Suppressor macrophage (primary cell): ENCODE results near the gene HDAC8.

Experiments
- DNase-seq, 4 experiments: peaks; one replicate each; pipeline ENCODE4 v3.0.0-alpha.2; 2020 to 2022

Gene HDAC8

DNA sequence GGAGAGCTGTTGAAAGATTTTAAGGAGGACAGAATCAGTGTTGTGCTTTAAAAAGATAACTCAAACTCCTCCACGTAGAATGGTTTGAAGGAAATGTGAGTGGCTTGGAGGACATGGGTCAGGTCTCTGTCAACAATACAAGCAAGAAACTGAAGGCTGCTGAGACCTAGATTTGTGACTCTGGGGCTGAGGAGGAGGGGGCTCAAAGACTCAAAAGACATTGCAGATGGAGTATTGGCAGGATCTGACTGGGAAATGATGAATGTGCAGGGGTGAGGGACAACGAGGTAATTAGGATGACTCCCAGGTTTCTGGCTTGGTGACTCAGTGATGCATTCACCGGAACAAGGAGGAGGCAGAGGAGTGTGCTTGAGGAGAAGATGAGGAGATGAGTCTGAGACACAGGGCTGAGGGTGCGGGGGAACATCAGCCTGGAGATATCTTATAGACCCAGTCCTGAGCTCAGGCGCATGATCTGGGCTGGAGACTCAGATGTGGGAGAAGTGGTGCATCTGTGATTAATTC, 292.3 kb downstream of the HDAC8 start:
- DNase-seq, result no peak
